T-helper 17 cell (primary cell): ENCODE results near the gene COL13A1. TPM values are rescaled to one million over a fixed set of nuclear protein-coding genes. Genes with fewer than 3 reads are reported as not detected.

Source experiments
- ATAC-seq: fragments of 150-1000 bp; cut with Tn5 transposase; 2 replicates; pipeline ENCODE4 v1.10.0; 2021; ENCODE audit warnings: mild to moderate bottlenecking, moderate library complexity
- DNase-seq, 3 donors: peaks; one replicate each; pipeline versions ENCODE4 v3.0.0 to v3.0.0-alpha.2; 2020 to 2021
- H3K9me3 ChIP-seq: one replicate; pipeline ENCODE4 v1.7.0; 2013; ENCODE audit warnings: low read length, mild to moderate bottlenecking; ENCODE audit not compliant: control insufficient read depth, poor library complexity, severe bottlenecking
- H3K27ac Mint-ChIP-seq: one replicate; pipeline ENCODE4 v1.8.0; 2022; ENCODE audit warnings: mild to moderate bottlenecking, moderate library complexity, mixed read lengths
- H3K27me3 Mint-ChIP-seq: one replicate; pipeline ENCODE4 v1.8.0; 2022; ENCODE audit warnings: mixed read lengths
- H3K36me3 Mint-ChIP-seq: one replicate; pipeline ENCODE4 v1.8.0; 2022; ENCODE audit warnings: low read depth, mixed read lengths
- H3K4me1 Mint-ChIP-seq: one replicate; pipeline ENCODE4 v1.8.0; 2022; ENCODE audit warnings: mild to moderate bottlenecking, mixed read lengths
- H3K4me3 Mint-ChIP-seq: one replicate; pipeline ENCODE4 v1.8.0; 2022; ENCODE audit warnings: mild to moderate bottlenecking, moderate library complexity, mixed read lengths
- total RNA-seq, 4 donors: library from RNA in 2 of 4; stranded (reverse) in 2 of 4; gene quantifications; one replicate each; pipeline ENCODE4 v1.2.3 and lab custom pipeline; 2022 to 2026

COL13A1 gene
- total RNA-seq, 2 donors from 2014 or later, result not detected

- Mint-ChIP-seq H3K27ac (no peak overlapping the region), H3K36me3 (peaks cover 6% of the 10 kb centered on the region), H3K27me3 (peaks cover 48% of the 10 kb centered on the region), H3K4me1 (no peaks in the 10 kb centered on the region), H3K4me3 (no peak overlapping the region)
- no peak for DNase-seq
- no peak for ATAC-seq
- no peaks in the 10 kb centered on the region for H3K9me3 ChIP-seq
These were observed 28.6 kb upstream of the COL13A1 start for GRCh38 chr10:69772933-69773704.

GRCh38 chr10:69774596-69774995, 27.1 kb upstream of the COL13A1 start:
- Mint-ChIP-seq H3K36me3 (peaks cover 4% of the 10 kb centered on the region), H3K27me3 (peaks cover 33% of the 10 kb centered on the region), H3K4me1 (no peaks in the 10 kb centered on the region), H3K27ac (no peak overlapping the region), H3K4me3 (no peak overlapping the region)
- DNase-seq (no peak), ATAC-seq (no peak)
- H3K9me3 ChIP-seq, result no peaks in the 10 kb centered on the region

GRCh38 chr10:69780077-69780476, 21.6 kb upstream of the COL13A1 start:
- DNase-seq (no peak), ATAC-seq (no peak)
- no peaks in the 10 kb centered on the region for H3K4me1 Mint-ChIP-seq
- peaks cover 20% of the 10 kb centered on the region for H3K27me3 Mint-ChIP-seq
- no peak overlapping the region for H3K27ac Mint-ChIP-seq
- peaks cover 2% of the 10 kb centered on the region for H3K36me3 Mint-ChIP-seq
- H3K9me3 ChIP-seq, result no peaks in the 10 kb centered on the region
- H3K4me3 Mint-ChIP-seq, result no peak overlapping the region

GRCh38 chr10:69781576-69781975, 20.1 kb upstream of the COL13A1 start:
- no peaks in the 10 kb centered on the region for H3K4me1 Mint-ChIP-seq
- H3K9me3 ChIP-seq, result no peaks in the 10 kb centered on the region
- DNase-seq, result no peak
- H3K27me3 Mint-ChIP-seq, result peaks cover 22% of the 10 kb centered on the region
- no peak overlapping the region for H3K27ac Mint-ChIP-seq
- ATAC-seq, result no peak
- H3K36me3 Mint-ChIP-seq, result peaks cover 2% of the 10 kb centered on the region
- no peak overlapping the region for H3K4me3 Mint-ChIP-seq

GRCh38 chr10:69783515-69783914, 18.2 kb upstream of the COL13A1 start:
- H3K9me3 ChIP-seq, result no peaks in the 10 kb centered on the region
- no peak for DNase-seq
- H3K36me3 Mint-ChIP-seq, result no peaks in the 10 kb centered on the region
- H3K27me3 Mint-ChIP-seq, result peaks cover 20% of the 10 kb centered on the region
- no peaks in the 10 kb centered on the region for H3K4me1 Mint-ChIP-seq
- no peak overlapping the region for H3K27ac Mint-ChIP-seq
- no peak for ATAC-seq
- H3K4me3 Mint-ChIP-seq, result no peak overlapping the region

GRCh38 chr10:69786791-69787190, 14.9 kb upstream of the COL13A1 start:
- H3K27ac Mint-ChIP-seq, result no peak overlapping the region
- peaks cover 19% of the 10 kb centered on the region for H3K27me3 Mint-ChIP-seq
- no peaks in the 10 kb centered on the region for H3K4me1 Mint-ChIP-seq
- H3K9me3 ChIP-seq, result no peaks in the 10 kb centered on the region
- DNase-seq (no peak), ATAC-seq (no peak)
- H3K36me3 Mint-ChIP-seq, result no peaks in the 10 kb centered on the region
- no peak overlapping the region for H3K4me3 Mint-ChIP-seq

GRCh38 chr10:69787681-69788080, 14.0 kb upstream of the COL13A1 start:
- Mint-ChIP-seq H3K27ac (no peak overlapping the region), H3K27me3 (peaks cover 22% of the 10 kb centered on the region), H3K36me3 (no peaks in the 10 kb centered on the region), H3K4me3 (no peak overlapping the region), H3K4me1 (no peaks in the 10 kb centered on the region)
- no peak for DNase-seq
- no peaks in the 10 kb centered on the region for H3K9me3 ChIP-seq
- no peak for ATAC-seq

- Mint-ChIP-seq H3K4me3 (no peak overlapping the region), H3K36me3 (no peaks in the 10 kb centered on the region), H3K4me1 (peaks cover 3% of the 10 kb centered on the region), H3K27ac (no peak overlapping the region), H3K27me3 (peaks cover 32% of the 10 kb centered on the region)
- H3K9me3 ChIP-seq, result no peaks in the 10 kb centered on the region
- ATAC-seq (no peak), DNase-seq (no peak)
These were observed 12.5 kb upstream of the COL13A1 start for GRCh38 chr10:69789164-69789576.

GRCh38 chr10:69791812-69792211, 9.9 kb upstream of the COL13A1 start:
- Mint-ChIP-seq H3K36me3 (no peaks in the 10 kb centered on the region), H3K4me1 (peaks cover 3% of the 10 kb centered on the region), H3K27me3 (peaks cover 22% of the 10 kb centered on the region), H3K4me3 (no peak overlapping the region), H3K27ac (no peak overlapping the region)
- no peak for DNase-seq
- no peak for ATAC-seq
- H3K9me3 ChIP-seq, result peaks cover 7% of the 10 kb centered on the region

GRCh38 chr10:69792341-69792740, 9.4 kb upstream of the COL13A1 start:
- no peak for DNase-seq
- H3K27me3 Mint-ChIP-seq, result peaks cover 28% of the 10 kb centered on the region
- peaks cover 3% of the 10 kb centered on the region for H3K4me1 Mint-ChIP-seq
- no peak for ATAC-seq
- peaks cover 7% of the 10 kb centered on the region for H3K9me3 ChIP-seq
- no peak overlapping the region for H3K4me3 Mint-ChIP-seq
- no peaks in the 10 kb centered on the region for H3K36me3 Mint-ChIP-seq
- H3K27ac Mint-ChIP-seq, result no peak overlapping the region

- DNase-seq, result no peak
- no peaks in the 10 kb centered on the region for H3K36me3 Mint-ChIP-seq
- H3K27me3 Mint-ChIP-seq, result peaks cover 46% of the 10 kb centered on the region
- peaks cover 6% of the 10 kb centered on the region for H3K4me1 Mint-ChIP-seq
- no peak overlapping the region for H3K4me3 Mint-ChIP-seq
- no peak for ATAC-seq
- peaks cover 7% of the 10 kb centered on the region for H3K9me3 ChIP-seq
- no peak overlapping the region for H3K27ac Mint-ChIP-seq
These were observed 7.0 kb upstream of the COL13A1 start for GRCh38 chr10:69794673-69795072.

- Mint-ChIP-seq H3K36me3 (no peaks in the 10 kb centered on the region), H3K27ac (no peak overlapping the region), H3K4me3 (no peak overlapping the region), H3K4me1 (peaks cover 6% of the 10 kb centered on the region), H3K27me3 (peaks cover 51% of the 10 kb centered on the region)
- no peak for ATAC-seq
- peaks cover 7% of the 10 kb centered on the region for H3K9me3 ChIP-seq
- no peak for DNase-seq
These were observed 6.3 kb upstream of the COL13A1 start for GRCh38 chr10:69795242-69795934.

GRCh38 chr10:69797959-69798358, 3.7 kb upstream of the COL13A1 start:
- ATAC-seq, result no peak
- DNase-seq, result no peak
- Mint-ChIP-seq H3K4me1 (peaks cover 16% of the 10 kb centered on the region), H3K27me3 (peaks cover 51% of the 10 kb centered on the region), H3K27ac (no peak overlapping the region), H3K36me3 (no peaks in the 10 kb centered on the region), H3K4me3 (no peak overlapping the region)
- peaks cover 7% of the 10 kb centered on the region for H3K9me3 ChIP-seq

- H3K9me3 ChIP-seq, result peaks cover 7% of the 10 kb centered on the region
- Mint-ChIP-seq H3K4me3 (peak overlapping the region; percentile 36), H3K27me3 (peaks cover 65% of the 10 kb centered on the region), H3K27ac (no peak overlapping the region), H3K36me3 (peaks cover 3% of the 10 kb centered on the region), H3K4me1 (peaks cover 14% of the 10 kb centered on the region)
- no peak for DNase-seq
- no peak for ATAC-seq
These were observed 1.6 kb upstream of the COL13A1 start for GRCh38 chr10:69800109-69800508.
